Uterus (tissue), 4 donors: Measurements from ENCODE around the gene TGFBR1. TPM values are rescaled to one million over a fixed set of nuclear protein-coding genes. Genes with fewer than 3 reads are reported as not detected.

ENCODE experiments used
- DNase-seq, 2 donors: peaks; one replicate each; pipeline ENCODE4 v3.0.0-alpha.2; 2019 to 2020
- H3K27ac ChIP-seq, 2 donors: fragments of 200-600 bp; sonication (generic); 1 replicate in 1 of 2; 2 replicates in 1 of 2; pipeline ENCODE4 v1.5.1; 2016 to 2018
- H3K27me3 ChIP-seq, 2 donors: fragments of 200-600 bp; sonication (generic); one replicate each; pipeline ENCODE4 v1.5.1; 2018 to 2019; ENCODE audit warnings: control low read depth in 1 of 2
- H3K36me3 ChIP-seq, 2 donors: fragments of 200-600 bp; sonication (generic); one replicate each; pipeline ENCODE4 v1.5.1; 2019; ENCODE audit warnings: control low read depth in 1 of 2
- H3K4me1 ChIP-seq, 2 donors: fragments of 200-600 bp; sonication (generic); one replicate each; pipeline ENCODE4 v1.5.1; 2018 to 2019; ENCODE audit warnings: control low read depth in 1 of 2
- H3K4me3 ChIP-seq, 2 donors: fragments of 200-600 bp; sonication (generic); 1 replicate in 1 of 2; 2 replicates in 1 of 2; pipeline ENCODE4 v1.5.1; 2018 to 2019; ENCODE audit warnings: mild to moderate bottlenecking in 1 of 2
- H3K9me3 ChIP-seq, 2 donors: fragments of 200-600 bp; sonication (generic); one replicate each; pipeline ENCODE4 v1.5.1; 2019; ENCODE audit warnings: control low read depth in 1 of 2
- POLR2A ChIP-seq, 2 donors: fragments of 450-650 bp; IDR thresholded peaks; one replicate each; pipeline ENCODE4 v1.6.1; 2016; ENCODE audit warnings: antibody characterized with exemption in 2 of 2, mild to moderate bottlenecking in 1 of 2, moderate library complexity in 1 of 2
- intact Hi-C: fragments of 100-400 bp; cut with DNase I; formaldehyde crosslinking; loops from one replicate; pipeline ENCODE4 v1.15.1; 2023; ENCODE audit warnings: low total_unique reads
- total RNA-seq, 4 donors: library from RNA; depleted of rRNA in 3 of 4; stranded (reverse); fragments of >200 nt in 3 of 4; gene quantifications; one replicate each; pipeline versions ENCODE4 v1.1.0 to v1.2.4, GENCODE V29; 2014 to 2023
- TF ChIP-seq, protein P1 (sequence below), 4 experiments: fragments of 200-600 bp in 2 of 4; fragments of 450-650 bp in 2 of 4; sonication (generic) in 2 of 4; IDR thresholded peaks; one replicate each; pipeline ENCODE4 v1.5.1; 2016 to 2019; ENCODE audit warnings: antibody characterized with exemption in 4 of 4, mild to moderate bottlenecking in 2 of 4, moderate library complexity in 1 of 4
- donor health status: DM: yes; HTN: yes; CAD: no.

Gene TGFBR1
- total RNA-seq, 4 donors from 2014 or later = 27.1 to 101 (median 41.3) TPM

DNA sequence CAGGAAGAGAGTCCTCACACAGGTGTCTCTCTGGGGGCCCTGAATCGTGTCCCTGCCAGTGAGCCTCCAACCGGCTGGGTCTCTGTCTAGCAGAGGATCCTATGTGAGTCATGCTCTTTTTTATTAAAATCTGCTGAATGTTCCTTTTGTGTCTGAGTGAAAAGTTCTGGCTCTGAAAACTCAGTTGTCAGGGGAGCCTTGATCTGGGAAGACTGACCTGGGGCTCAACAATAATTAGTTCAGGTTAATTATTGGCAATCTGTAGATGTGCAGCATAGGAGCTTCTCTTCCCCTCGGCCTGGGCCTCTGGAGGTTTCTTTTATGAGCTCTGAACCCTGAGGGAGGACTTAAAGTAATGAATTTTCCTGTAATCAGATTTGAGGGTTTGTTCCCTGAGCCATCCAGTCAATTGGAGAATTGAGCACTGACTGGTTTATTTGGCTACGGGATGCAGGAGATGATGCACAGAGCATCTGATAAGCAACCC lies 71.7 kb downstream of the TGFBR1 start:
- Histone ChIP-seq H3K27me3 (no peaks in the 10 kb centered on the region), H3K4me1 (no peaks in the 10 kb centered on the region), H3K4me3 (no peak overlapping the region), H3K36me3 (no peaks in the 10 kb centered on the region), H3K9me3 (no peaks in the 10 kb centered on the region), H3K27ac (no peak overlapping the region)
- no peak for DNase-seq
- intact Hi-C loops = no loop called here
- TF ChIP-seq, protein P1, sequence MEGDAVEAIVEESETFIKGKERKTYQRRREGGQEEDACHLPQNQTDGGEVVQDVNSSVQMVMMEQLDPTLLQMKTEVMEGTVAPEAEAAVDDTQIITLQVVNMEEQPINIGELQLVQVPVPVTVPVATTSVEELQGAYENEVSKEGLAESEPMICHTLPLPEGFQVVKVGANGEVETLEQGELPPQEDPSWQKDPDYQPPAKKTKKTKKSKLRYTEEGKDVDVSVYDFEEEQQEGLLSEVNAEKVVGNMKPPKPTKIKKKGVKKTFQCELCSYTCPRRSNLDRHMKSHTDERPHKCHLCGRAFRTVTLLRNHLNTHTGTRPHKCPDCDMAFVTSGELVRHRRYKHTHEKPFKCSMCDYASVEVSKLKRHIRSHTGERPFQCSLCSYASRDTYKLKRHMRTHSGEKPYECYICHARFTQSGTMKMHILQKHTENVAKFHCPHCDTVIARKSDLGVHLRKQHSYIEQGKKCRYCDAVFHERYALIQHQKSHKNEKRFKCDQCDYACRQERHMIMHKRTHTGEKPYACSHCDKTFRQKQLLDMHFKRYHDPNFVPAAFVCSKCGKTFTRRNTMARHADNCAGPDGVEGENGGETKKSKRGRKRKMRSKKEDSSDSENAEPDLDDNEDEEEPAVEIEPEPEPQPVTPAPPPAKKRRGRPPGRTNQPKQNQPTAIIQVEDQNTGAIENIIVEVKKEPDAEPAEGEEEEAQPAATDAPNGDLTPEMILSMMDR (IDR thresholded peaks at IDR 0.05) = no peak
- TF ChIP-seq POLR2A (IDR thresholded peaks at IDR 0.05) = no peak

DNA sequence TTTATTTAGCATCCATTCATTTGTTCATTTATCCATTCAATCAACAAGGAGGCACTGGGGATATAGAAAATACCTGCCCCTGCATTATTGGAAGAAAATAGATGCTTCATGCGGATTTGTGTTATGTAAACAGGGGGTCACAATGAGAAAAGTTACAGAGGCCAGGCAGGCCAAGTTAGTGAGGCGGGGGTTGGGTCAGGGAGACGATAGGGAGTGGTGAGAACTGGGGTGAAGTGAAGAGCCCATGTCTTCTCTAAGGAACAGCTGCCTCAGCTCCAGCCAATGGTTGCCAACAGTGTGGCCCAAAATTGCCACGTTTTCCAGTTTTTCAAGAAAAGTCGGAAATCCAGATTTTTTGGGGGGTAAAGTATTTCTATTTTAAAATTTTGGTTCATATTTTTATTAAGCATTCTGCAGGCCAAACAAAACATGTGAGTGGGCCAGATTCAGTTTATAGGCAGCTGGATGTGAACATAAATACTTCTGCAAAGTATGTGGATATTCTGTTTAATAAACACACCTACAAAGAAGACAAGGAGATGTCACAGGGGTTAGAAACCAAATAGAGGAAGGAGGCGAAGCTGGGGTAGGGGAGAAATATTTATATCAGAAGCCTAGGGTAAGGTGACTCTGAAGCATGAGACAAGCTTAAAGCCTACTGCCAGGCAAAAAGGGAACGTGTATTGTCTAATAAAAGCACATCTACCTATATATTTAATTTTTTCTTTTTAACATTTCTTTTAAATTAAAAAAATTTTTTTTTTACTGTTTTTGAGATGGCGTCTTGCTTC lies 72.9 kb downstream of the TGFBR1 start:
- H3K4me3 ChIP-seq = no peak overlapping the region
- no peaks in the 10 kb centered on the region for H3K9me3 ChIP-seq
- DNase-seq = no peak
- no peaks in the 10 kb centered on the region for H3K36me3 ChIP-seq
- no peaks in the 10 kb centered on the region for H3K27me3 ChIP-seq
- TF ChIP-seq POLR2A (IDR thresholded peaks at IDR 0.05) = no peak
- TF ChIP-seq, protein P1 (IDR thresholded peaks at IDR 0.05) = no peak
- H3K4me1 ChIP-seq = no peaks in the 10 kb centered on the region
- no peak overlapping the region for H3K27ac ChIP-seq
- intact Hi-C loops = no loop called here

DNA sequence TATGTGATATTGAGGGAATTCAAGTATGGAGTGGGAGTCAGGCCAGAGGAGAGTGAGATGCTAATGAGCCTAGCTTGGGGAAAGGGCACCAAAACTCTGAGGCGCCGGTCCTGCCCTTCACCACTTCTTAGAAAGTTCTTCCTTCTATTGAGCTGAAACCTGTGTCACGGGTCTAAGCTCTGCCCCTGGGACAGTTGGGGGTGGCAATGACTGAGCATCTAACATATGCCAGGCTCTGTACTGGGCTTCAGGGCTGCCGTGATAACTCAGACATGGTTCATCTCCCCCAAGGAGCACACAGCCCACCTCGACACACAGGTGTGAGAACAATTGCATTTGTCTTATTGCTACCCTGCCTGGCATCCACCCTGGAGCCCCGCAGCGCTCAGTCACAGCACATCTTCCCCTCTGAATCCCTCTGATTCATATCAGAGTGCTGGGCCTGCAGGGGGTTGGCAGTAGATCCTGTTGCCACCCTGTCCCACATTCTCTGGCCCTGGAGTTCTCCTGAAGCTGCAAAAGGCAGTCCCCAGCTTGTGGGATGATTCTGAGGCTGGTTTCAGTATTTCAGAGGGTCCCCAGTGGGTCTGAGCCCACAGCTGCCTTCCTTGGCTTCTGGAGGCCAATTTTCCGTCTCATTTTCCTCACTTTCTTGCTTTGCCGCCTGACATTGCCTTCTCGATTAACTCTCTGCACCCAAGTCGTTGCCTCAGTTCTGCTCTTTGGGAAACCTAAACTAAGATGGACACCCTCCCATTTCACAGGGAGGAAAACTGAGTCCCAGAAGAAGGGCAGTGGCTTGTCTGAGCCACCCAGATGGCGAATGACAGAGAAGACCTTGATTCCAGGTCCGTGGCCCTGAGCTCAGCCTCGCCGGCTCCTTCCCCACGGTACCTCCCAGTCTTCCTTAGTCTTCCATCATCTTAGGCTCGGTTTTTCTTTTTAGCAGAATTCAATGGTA lies 74.3 kb downstream of the TGFBR1 start:
- intact Hi-C loops = no loop called here
- TF ChIP-seq POLR2A (IDR thresholded peaks at IDR 0.05) = no peak
- TF ChIP-seq, protein P1 (IDR thresholded peaks at IDR 0.05) = no peak
- H3K36me3 ChIP-seq = no peaks in the 10 kb centered on the region
- H3K4me1 ChIP-seq = no peaks in the 10 kb centered on the region
- H3K27ac ChIP-seq = no peak overlapping the region
- no peak for DNase-seq
- no peak overlapping the region for H3K4me3 ChIP-seq
- H3K27me3 ChIP-seq = no peaks in the 10 kb centered on the region
- H3K9me3 ChIP-seq = no peaks in the 10 kb centered on the region

DNA sequence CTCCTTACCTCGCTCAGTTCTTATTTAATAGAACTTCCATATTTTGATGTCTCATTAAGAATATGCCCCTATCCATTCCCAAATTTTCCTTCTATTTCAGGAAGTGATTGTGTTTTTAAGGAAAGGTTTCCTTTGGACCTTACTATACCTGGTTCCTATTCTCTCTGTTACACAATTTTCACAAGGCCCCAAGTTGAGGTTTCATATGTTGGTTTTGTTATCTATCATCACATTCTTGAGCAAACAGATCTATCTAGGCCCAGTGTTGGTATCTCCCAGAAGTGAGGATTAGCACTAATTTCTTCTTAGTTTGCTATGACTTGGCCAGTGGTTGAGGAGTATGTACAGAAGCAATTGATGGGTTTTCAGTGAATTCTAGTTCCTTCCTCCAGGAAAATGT lies 75.3 kb downstream of the TGFBR1 start:
- Histone ChIP-seq H3K36me3 (no peaks in the 10 kb centered on the region), H3K4me1 (no peaks in the 10 kb centered on the region), H3K27ac (no peak overlapping the region), H3K27me3 (no peaks in the 10 kb centered on the region), H3K9me3 (no peaks in the 10 kb centered on the region), H3K4me3 (no peak overlapping the region)
- TF ChIP-seq, protein P1 (IDR thresholded peaks at IDR 0.05) = no peak
- no peak for TF ChIP-seq POLR2A (IDR thresholded peaks at IDR 0.05)
- intact Hi-C loops = no loop called here
- DNase-seq = no peak
